HG03103 (cell line): ENCODE data around the gene TNNC1.

Experiments used
- ATAC-seq: cut with Tn5 transposase; IDR thresholded peaks from one replicate; pipeline ENCODE4 v1.9.1; 2021; ENCODE audit warnings: low read depth; ENCODE audit not compliant: unreplicated experiment

TNNC1 gene

DNA sequence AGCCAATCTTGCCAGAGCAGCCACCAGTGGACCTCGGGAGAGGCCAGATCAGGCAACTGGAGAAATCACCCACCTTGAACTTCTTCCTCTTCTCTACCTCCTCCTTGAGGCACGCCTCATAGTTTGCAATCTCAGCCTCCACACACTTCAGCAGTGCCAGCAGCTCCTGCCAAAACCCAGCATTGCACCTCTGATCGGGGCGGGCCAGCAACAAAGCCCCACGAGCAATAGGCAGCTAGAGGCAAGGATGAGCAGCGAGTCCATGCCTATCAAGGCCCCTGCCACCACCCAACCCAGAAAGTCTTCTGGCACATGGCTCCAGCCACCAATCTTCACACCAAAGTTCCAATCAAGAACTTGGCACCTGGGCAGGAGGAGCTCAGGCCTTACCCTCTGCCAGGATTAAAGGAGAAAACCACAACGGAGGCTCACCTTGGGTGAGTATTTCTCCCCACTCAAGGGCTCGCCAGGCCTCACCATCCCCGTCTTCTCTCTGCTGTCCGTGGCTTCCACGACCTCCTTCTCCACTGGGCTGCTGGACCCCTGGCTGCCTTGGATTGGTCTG lies 51.1 kb downstream of the TNNC1 start:
- no peak for ATAC-seq

DNA sequence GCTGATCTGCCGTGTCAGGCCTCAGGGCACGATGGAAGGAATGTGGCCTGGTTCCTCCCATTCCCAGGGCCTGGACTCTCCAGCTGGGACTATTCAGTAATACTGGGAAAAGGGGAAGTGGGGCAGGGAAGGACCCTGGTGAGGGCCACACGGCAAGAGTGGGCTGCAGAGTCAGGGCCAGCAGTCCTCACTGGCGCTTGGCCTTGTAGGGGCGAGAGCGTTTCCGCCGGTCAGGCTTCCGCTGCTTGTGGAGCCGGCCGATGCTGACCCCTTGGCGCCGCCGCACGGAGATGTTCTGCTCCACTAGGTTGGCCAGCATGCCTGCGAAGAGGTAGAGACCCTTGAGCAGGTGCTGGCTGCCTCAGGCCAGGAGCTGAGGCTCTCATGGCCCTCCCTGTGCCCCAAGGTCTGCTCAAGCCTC lies 51.7 kb downstream of the TNNC1 start:
- no peak for ATAC-seq

DNA sequence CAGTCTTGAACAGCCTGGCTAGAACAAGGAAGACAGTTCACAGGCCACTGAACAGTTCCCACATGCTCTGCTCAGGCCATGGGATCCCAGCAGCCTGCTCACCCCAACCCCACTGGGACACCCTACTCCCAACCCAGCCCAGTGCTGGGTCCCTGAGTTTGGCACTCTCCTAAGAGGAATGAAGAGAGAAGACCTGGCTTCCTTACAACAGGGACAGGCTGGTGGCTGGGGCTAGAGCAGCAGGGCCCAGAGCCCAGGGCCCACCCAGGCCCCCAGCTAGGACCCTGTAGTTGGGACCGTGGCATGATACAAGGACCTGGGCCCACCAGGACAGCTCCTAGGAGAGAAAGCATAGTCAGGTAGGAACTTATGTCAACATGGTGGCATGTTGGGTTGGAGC lies 52.3 kb downstream of the TNNC1 start:
- ATAC-seq, result no peak
